Choroid plexus epithelial cell (primary cell): ENCODE results near the gene KIF13A.

ENCODE experiments used
- DNase-seq: peaks from one replicate; pipeline ENCODE4 v3.0.0-alpha.2; 2010; ENCODE audit warnings: low read depth
- H3K4me3 ChIP-seq: 2 replicates; pipeline ENCODE4 v1.5.1; 2011; ENCODE audit warnings: low read depth, mild to moderate bottlenecking, control low read depth, low read length, moderate library complexity
- CTCF ChIP-seq: conservative IDR thresholded peaks from 2 replicates; pipeline ENCODE4 v1.5.1; 2011; ENCODE audit warnings: low read depth, mild to moderate bottlenecking, control low read depth, inconsistent platforms, low read length, moderate library complexity

The KIF13A gene

DNA sequence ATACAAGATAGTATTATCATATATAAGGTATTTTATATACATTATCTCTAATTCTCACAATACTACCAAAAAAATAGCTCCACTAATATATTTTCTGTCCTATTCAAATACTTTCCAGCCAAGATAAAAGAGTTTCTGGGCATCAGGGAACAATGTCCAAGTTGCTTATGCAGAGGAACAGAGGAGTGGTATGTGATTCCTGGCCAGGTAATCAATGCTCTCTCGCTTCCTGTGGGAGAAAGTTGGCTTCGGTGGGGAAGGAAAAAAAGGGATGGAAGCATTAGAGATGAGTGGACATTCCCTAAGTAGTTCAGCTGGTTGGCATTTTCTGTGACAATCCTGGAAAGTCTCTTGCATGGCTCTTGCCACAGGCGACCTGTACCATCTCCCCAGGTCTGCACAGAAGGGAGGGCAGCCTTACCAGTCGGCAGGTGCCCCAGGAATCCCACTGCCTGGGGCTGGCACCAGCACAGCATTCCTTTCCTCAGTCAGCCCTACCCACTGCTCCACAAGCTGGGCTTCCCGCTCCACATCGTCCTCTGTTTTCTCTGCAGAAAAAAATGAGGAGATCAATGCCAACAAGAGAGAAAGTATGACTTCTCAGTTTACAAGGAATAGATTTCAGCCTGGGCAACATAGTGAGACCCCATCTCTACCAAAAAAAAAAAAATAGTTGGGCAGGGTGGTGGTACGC lies 202.2 kb downstream of the KIF13A start:
- no peak for TF ChIP-seq CTCF
- no peak for DNase-seq
- H3K4me3 ChIP-seq = no peak overlapping the region

GRCh38 chr6:17780061-17780460 lies 207.4 kb downstream of the KIF13A start:
- no peak for DNase-seq
- no peak overlapping the region for H3K4me3 ChIP-seq
- TF ChIP-seq CTCF = no peak

DNA sequence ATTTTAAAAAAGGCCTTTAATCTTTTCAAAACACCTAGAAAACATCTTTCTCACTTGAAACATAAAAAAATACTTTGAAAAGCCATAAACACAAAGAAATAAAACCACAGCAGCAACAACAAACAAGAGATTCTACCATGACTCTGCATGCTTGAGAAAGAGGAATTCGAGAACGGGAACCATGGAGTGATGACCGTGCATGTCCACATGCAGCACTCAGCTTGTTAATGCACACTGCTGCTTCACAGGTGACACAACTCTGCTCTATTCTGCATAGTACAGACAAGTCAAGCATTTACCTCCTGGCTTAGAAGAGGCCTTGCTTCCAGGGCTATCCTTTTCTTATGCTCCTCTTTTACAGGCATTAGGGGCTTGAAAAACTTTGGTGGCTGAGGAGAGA lies 215.8 kb downstream of the KIF13A start:
- no peak for DNase-seq
- H3K4me3 ChIP-seq = no peak overlapping the region
- no peak for TF ChIP-seq CTCF

DNA sequence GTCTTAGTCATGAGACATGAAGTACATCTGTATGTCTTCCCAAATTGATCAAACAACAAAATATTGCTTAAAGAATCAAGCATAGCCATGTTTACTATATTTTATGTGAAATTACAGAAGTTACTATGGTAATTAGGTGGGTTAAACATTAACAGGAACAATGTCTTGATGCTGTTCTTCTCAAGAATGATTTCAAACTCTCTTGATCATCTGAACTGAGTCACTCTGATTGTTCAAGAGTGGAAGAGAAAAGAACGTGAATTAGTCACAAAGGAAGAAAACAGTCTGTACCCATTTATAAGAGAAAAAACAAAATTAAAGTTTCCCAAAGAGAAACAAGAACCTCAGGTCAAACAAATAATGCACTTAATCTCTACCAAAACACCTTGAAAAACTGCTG lies 218.6 kb downstream of the KIF13A start:
- TF ChIP-seq CTCF = no peak
- DNase-seq = no peak

DNA sequence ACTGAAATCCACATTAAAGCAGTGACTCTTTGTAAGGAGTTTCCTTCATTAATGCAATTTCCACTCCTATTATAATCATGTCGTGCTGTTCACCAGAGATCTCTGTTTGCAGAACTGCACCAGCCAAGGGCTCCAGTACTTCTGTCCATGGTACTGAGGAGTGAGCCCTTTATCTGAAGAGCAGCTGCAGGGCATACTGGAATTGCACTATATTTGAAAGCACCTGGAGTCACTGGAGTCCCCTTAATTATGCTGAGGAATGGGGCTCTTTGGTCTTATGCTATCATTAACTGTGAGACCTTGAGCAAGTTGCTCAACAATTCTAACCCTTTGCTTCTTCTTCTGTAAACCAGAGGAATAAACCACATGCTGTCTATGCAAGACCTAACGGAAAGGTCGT lies 219.0 kb downstream of the KIF13A start:
- no peak for TF ChIP-seq CTCF
- no peak overlapping the region for H3K4me3 ChIP-seq
- peak; percentile 64 for DNase-seq

More for the DNA sequence above, 218.6 kb downstream of the KIF13A start:
- H3K4me3 ChIP-seq = no peak overlapping the region

DNA sequence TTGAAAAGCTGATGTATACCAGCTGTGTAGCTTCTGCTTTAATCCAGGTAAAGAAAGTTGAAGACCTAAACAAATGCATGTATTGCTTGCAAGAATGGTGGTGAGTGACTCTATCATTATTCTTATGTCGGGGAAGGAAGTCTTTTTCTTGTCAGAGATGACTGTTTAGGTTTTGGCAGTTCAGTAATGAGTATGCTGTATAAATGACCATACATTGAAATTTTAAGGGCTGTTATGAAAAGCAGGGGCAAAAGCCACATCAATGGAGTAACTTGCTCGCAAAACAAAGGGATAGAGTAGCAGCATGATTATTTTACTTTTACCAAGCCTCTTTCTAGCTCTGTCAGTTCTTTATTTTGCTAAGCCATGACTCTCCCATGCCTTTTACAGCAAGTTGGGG lies 224.8 kb downstream of the KIF13A start:
- no peak overlapping the region for H3K4me3 ChIP-seq
- TF ChIP-seq CTCF = no peak
- no peak for DNase-seq

DNA sequence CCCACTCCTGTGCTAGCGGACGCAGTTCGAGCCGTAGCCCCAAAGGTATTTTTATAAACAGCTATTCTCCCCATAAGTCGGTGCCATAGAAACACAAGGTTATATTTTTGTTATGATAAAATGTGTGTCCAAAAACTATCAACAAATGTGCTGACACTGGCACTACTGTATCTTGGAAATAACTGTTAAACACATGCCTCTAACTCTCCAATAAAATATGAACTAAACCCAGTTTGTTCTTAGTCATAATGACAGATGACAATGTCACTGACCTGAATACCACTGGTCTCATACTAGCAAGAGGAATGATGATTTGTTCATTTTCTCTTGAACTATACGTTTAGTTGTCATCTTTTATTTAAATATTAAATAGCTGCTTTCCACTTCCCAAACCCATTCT lies 229.3 kb downstream of the KIF13A start:
- no peak for TF ChIP-seq CTCF
- DNase-seq = no peak
- no peak overlapping the region for H3K4me3 ChIP-seq
